SHP77 (cell line): ENCODE data around the gene STON2.

ENCODE experiments used
- DNase-seq, 2 experiments: peaks; one replicate each; lab custom pipeline; 2025; lab: John Stamatoyannopoulos, UW

Gene STON2

DNA sequence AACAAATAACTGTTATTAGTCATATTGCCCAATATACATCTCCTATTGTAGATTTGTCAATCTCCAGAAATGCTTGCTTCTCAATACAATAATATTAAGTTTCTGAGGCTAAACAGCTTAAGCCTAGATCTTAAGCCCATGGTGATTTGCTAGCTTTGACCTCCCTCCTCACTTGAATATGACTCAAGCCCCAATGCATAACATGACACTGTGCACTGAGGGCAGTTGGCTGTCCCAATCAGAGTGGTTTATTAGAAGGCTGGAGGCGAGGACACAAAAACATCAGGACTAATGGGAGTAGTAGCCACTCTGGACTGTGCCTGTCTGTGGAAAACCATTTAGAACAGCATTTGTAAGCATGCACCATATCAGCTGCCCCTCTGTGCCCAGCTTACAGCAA, 98.3 kb downstream of the STON2 start:
- DNase-seq, result no peak

DNA sequence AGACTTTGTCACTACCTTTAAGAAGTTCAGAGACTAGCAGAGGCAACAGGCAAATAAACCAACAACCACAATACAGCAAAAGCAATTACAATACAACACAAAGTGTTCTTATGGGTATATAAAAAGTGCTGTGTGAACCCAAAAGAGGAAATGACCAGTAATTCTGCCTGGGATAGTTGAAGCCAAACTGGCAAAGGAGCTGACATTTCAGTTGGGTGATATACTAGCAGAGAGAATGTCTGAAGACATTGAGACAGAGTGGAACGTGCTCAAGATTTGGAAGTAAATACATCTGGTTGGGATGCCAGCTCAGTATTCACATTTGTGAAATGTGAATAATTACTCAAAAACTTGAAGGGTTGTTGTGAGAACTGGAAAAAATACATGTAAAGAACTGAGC, 98.8 kb downstream of the STON2 start:
- no peak for DNase-seq

DNA sequence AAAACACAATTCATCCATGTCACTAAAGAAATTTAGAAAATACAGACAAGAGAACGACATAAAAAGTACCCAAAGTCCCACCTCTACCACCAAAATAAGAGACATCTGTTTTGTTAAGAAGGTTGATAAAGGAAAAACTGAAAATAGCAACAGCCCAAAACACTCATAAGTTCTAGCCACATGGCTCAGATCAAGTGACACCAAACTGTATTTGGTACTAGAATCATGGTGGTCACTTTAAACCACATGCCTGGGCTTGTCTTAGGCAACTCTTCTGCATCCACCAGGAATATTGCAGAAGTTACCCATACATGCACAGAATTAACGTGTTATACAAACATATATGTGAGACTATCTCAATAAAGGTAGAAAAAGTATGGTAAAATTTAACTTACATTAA, 101.2 kb downstream of the STON2 start:
- no peak for DNase-seq

DNA sequence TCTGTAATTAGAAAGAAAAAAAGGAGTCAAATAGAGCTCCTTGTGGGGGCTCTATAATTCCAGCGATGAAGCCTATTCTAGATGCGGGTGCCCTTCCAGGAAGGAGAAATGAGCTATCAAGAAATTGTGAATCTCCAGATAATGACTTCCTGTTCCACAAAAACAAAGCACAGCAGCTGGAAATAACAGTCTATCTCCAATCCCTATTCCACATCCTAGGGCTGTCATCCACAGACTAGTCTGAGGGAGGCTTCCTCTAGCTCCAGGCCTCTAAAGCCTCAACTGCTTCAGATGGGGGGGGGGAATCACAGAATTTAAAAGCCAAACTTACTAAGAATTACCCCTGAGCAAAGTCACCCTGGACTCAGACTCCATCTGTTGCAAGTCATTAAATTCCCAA, 102.0 kb downstream of the STON2 start:
- DNase-seq, result no peak

DNA sequence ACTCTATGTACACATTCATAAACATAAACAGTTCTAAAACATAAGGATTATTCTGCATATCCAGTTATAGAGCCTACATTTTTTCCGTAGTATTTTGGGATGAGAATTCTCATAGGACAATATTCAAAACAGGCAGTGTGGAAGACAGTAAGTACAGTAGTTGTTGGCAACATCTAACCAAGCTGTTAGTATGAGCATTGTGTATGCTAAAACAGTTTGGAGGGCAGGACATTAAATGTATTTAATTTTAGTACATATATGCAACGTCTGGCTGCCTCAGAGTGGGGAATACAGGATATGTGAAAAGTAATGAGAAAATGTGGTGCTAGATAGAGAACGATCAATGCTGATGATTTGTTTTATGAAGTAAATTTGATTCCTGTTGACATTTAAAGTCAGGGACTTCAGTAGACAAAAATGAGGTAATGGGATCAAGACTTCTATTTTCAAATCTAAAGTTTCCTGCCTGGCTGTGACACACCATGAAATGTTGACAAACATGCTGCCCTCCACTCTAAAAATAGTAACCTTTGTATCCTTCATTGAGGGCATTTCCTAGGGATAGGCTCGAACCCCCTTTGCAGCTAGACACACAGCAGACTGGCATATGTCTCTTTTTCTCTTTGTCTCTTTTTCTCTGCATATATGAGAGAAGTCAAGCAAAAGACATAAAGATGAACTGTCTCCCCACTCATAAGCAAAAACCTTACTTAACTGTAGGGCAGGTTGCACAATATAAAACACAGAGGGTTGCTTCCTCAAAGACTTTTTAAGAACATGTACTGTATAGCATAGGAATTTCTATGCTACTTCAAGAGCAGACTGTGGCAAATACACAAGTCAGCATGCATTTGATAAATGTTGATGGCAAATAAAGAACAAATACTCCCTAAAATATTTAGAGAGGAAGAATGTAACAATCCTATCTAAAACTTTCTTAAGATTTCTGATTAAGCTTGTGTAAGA, 103.9 kb downstream of the STON2 start:
- no peak for DNase-seq

DNA sequence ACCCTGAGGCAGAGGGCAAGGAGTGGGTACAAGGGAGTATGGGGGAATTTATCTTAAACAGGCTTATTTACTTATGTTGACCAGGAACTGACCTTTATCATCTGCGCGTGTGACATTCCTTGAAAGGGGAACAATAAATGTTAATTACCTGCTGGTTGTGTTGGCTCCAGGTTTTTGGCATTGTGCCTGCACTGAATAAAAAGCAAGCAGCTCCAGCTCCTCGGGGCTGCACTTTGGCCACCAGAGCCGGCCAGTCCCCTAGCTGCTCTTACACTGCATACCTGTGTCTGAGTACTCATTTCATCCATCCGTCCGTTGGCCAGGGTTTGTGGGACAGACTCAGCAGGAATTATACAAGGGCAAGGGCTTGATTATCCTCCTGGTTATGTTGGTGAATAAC, 110.6 kb downstream of the STON2 start:
- DNase-seq, result no peak

DNA sequence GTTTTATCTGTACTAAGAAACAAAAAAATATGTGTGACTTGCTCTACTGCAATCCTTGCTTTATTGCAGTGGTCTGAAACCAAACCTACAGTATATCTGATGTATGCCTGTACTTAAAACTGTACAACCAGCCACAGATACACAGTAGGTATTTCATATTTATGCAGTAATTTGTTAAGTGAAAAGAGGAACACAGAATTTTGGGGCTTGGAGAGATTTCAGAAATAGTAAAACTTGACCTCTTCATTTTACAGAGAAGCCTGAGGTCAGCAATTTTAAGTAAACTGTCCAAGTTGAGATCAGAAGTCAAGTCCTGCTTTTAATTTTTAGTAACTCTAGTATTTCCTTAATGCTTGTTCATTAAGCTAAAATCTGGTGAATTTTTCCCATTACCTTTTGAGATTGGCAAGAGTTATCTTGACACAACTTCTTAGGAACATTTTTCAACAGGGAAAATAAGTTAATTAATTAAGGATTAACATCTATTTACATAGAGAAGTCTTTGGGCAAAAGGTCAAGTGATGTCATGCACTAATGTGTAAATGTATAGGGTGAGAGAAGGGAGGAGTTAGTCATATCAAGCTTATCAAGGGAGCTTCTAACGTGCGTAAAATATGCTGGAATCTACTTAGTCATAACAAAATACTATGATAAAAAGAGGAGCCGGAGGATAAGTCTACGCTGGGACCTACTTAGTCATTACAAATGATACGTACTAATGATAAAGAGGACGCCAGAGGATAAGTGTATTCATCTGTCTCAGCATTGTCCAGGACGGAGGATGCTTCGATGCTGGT, 113.4 kb downstream of the STON2 start:
- no peak for DNase-seq

DNA sequence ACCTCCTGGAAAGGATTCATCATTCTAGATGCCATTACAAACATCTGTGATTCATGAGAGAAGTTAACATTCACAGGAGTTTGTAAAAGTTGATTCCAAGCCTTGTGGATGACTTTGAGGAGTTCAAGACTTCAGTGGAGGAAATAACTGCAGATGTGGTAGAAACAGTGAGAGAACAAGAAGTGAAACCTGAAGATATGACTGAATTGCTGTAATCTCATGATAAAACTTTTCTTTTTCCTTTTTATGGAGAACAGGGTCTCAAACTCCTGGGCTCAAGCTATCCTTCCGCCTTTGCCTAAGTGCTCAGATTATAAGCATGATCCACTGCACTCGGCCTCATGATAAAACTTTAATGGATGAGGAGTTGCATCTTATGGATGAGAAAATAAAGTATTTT, 114.9 kb downstream of the STON2 start:
- DNase-seq, result no peak

DNA sequence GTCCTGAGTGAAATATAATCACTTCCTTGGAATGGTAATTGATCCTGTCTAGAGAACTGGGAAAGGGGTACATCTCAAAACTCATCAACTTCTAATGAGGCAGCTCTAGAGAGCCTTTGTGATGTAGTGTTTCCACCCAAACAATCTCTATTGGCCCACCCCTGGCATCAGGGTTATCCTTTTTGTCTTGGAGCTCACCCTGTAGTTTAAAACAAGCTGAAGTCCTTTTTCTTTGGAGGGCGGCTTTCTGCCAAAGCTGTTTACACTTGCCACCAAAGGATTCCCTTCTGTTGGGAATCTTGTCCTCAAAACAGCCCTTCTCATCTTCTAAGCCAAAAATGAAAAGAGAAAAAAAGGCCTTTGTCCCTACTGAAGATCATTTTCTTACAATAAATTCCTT, 118.8 kb downstream of the STON2 start:
- DNase-seq, result no peak

DNA sequence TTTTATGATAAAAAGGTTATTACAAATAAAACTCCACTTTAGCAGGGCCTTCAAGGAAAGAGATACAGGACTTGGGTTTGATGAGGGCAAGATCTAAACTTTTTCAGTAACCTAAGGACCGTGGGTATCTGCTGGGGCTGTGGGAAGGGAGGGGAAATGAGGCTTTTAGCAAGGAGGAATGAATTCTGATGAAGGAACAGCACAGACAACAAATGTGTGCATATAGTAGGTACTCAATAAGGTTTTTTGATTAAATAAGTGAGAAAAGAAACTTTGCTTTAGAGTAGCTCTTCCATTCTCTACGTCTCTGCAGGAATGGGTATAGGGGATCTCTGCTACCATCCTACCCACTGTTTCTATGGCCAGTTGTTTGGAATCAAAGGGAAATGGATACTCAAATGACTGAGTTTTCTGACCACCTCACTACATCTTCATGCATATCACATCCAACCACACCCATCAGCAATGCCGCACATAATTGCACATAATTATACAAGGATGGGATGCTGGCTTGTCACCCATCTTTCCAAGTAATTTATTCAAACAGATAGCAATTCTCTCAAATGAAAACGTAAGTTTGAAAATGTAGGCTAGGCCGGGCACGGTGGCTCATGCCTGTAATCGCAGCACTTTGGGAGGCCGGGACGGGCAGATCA, 119.9 kb downstream of the STON2 start:
- DNase-seq, result no peak

DNA sequence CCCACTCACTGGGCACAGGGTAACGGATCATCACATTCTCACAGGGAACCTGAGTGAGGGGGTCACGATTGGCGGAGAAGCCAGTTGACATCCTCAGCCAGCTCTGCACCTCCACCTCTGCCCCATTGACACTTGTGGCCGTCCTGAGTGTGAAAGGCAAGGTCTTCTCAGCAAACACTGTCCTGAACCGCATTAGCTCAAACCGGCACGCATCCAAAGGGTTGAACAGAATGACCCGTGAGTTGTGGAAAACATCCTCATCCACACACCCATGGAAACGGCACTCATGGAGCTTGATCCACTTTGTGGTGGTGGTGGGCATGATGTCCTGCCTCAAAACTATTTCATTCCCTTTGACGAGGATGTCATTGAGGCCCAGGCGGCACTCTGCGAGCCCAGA, 123.0 kb downstream of the STON2 start:
- no peak for DNase-seq

DNA sequence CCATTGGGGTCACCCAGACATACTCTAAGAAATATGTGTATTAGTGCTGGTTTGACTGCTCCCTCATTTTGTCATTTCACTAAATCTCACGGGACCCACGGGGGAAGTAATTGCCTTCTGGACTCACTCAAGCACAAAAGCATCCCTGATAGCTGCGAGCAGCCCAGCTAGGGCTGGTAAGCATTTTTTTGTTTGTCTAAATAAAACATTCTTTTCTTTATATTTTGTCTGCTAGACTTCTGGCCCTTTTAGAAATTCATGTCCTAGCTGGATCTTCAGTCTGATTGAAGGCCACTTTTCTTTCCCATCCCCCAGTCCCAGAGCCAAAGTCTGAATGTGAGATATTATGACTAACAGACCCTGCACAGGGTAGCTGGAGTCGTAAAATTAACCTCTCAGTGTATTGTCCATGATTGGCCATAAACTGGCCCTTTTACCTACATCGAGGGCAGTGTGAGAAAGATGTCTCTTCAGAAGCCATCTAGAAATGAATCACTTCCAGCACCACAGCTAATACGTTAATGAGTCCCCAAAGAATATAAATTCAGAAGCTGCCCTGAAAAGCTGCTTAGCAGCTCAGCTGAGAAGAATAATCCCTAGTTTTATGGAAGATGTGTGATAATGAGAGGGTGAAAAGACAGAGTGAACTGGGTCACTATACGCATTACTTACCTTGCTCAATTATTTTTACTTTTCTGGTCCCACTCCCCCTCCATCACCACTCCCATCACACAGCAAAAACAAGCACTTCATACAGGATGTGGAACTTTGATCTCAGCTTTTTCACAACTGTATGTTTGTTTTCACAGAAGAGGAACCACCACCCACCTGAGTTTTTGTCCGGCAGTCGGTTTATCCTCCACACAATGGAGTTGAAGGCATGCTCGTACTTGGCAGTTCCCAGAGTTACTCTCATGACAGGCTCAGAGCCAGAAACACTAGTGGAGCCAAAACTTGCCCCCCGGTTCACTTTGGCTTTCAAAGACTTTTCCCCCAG, 123.8 kb downstream of the STON2 start:
- DNase-seq, result no peak

DNA sequence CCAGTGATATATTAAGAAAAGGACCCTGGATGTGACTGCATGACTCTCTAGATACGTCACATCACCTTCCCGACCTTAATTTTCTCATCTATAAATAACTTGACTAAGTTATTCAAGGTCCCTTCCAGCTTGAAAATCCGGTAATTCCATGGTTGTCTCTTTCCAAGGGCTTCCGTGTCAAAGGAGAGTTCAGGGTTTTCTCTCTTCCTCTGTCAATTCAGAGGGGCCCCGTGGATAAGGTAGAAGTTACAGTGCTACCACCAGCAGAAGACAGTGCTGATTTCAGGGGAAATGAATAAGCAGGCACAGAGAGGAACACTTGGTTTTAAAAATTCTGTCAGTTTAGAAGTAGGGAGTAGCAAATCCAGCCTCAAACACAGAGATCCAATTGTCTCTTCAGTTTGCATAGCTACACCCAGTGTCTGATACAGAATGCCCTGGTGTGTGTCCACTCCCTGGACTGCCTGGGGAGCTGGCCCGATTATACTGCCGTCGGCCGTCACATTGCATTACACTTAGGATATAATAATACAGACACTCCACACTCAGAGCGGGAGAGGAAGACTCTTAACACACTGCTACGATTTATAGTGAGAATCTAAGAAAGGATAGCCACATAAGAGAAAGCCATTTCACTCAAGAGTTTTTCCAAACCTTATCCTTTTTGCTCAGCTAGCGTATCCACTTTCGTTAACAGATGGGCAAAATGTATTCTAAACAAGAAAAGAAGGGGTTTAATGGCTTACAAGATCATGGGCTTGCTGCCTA, 124.6 kb downstream of the STON2 start:
- DNase-seq, result no peak

DNA sequence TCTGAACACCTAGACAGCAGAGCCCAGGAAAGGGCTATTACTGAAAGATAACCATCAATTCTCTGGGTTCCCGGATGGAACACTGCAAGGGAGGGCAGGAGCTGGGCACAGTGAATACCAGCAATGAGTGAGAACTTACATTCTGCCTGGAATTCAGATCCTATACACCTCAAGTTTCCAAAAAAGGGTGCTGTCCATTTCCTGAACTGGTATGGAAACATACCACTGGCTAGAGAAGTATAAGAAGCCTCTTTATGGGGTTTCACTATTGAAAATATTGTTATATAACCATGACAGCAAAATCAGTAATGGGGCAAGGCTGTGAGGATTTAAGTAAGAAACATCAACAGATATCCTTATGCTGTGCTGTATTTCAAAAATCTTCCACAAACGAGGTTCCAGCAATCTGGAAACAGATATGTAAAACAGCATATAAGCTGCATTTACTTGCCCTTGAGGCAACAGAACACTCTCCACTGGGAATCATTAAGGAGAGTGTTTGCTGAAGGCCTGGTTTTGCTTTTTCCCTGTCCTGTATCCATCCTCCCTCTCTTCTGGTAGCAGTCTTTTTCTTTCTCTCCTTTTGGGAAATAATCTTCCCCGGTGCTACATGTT, 126.1 kb downstream of the STON2 start:
- no peak for DNase-seq

DNA sequence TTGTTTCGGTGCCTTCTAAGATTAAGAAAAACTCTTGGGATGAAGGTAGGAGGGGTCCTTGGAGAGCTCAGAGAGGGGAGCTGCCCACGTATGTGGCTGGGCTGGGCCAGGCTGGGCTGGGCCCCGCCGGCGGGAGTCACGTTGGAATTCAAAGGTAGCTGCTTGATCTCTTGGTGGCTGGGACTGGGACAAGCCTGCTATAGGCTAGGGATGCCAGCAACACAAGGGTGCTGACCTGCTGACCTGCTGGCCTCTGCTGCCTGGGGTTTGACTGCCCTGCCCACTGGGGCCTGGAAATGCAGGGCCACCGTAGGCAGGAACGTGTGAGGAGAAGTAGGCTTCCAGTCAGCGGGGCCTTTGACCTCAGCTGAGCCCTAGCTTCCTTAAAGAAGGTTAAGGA, 126.6 kb downstream of the STON2 start:
- DNase-seq, result no peak

DNA sequence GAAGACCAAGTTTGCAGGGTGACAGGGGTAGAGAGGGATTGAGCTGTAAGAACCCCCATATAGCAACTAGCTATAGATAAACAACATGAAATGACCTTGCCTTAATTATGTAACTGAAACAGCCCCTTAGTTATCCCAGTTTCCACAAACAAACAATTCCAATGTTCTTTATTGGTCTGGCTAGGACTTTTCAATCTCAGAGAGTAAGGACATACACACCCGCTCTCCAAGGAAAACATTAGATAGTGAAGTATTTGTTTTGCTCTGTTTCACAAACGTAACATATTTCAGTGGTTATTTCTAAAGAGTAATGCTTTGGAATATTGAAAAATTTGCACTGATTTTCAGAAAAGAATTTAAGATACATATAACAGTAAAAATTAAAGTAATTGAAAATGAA, 127.8 kb downstream of the STON2 start:
- DNase-seq, result no peak

DNA sequence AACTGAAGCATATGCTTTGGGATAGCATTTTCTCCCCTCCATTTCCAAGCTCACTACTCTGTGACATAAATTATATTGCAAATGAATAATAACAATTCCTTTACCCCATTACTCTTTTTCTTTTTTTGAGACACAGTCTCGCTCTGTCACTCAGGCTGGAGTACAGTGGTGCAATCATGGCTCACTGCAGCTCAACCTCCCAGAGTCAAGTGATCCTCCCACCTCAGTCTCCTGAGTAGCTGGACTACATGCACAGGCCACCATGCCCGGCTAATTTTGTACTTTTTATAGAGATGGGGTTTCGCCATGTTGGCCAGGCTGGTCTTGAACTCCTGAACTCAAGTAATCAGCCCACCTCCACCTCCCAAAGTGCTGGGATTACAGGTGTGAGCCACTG, 130.1 kb downstream of the STON2 start:
- no peak for DNase-seq

DNA sequence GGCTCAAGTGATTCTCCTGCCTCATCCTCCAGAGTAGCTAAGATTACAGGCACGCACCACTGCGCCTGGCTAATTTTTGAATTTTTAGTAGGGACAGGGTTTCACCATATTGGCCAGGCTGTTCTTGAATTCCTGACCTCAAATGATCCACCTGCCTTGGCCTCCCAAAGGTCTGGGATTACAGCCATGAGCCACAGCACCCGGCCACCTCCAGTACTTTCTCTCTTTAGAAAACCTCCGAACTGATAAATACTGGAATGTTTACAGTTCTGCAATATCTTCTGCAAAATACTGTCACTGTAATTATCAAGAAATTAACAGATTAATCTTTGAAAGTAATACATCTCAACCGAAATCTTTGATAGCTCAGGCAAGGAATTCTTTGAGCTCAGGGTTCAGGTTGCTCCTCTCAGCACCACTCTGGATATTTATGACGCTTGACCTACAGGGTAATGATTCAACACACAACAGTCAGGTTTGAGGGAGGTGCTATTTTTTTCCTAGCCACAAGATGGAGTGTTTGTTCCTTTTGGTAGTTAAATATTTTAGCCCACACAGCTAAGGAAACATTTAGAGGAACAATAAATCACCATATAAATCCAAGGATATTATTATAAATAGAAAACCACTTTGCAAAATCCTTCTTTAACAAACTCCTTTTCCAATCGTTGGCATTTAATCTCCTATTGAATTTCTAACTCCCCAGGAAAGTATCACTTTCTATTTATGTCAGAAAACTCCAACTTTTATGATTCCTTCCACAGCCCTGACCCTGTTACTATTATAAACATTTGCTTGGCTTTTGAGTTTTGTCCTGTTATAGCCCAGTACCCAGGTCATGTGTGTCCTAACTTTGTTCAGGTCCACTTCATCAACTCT, 130.8 kb downstream of the STON2 start:
- peak; percentile 33 to 61 for DNase-seq

DNA sequence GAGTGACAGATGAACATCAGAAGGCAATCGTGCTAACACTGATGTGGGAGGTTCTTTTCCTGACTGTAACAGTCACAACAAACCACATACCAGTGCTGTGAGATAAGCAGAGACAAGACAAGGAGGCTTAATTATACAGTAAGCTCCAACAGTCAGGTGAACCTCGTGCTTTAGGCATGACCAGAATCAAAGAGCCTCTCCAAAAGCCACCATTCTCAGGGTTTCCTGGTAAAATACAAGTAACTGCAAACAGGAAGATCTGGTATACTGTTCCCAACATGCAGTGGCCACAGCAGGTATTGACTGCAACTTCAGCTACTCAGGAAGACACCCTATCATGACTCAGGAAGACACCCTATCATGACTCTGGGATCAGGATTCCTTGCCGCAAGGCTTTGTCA, 132.1 kb downstream of the STON2 start:
- DNase-seq, result no peak
